Cardiac fibroblast (primary cell): ENCODE results near the gene ULK3.
A peak's percentile ranks its signal among the peaks of the same experiment; 100 is the strongest.

Source experiments
- DNase-seq, 2 donors: peaks; one replicate each; pipeline versions ENCODE4 v3.0.0 to v3.0.0-alpha.2; 2010; ENCODE audit warnings: low read depth in 2 of 2
- H3K4me3 ChIP-seq, 2 donors: replicated peaks in 1 of 2; 1 replicate in 1 of 2; 2 replicates in 1 of 2; pipeline ENCODE4 v1.5.1; 2011; ENCODE audit warnings: low read depth in 2 of 2, low read length in 2 of 2, mild to moderate bottlenecking in 2 of 2, moderate library complexity in 1 of 2
- CTCF ChIP-seq: IDR thresholded peaks from one replicate; pipeline ENCODE4 v1.5.1; 2011; ENCODE audit warnings: low read depth, mild to moderate bottlenecking, low read length, inconsistent platforms

ULK3 gene

GRCh38 chr15:74809242-74809641 is 33.7 kb downstream of the ULK3 start:
- no peak overlapping the region for H3K4me3 ChIP-seq
- DNase-seq = no peak
- TF ChIP-seq CTCF = no peak

GRCh38 chr15:74808840-74809229 is 34.1 kb downstream of the ULK3 start:
- H3K4me3 ChIP-seq = no peak overlapping the region
- no peak for TF ChIP-seq CTCF
- no peak for DNase-seq

GRCh38 chr15:74808078-74808839 is 34.7 kb downstream of the ULK3 start:
- peak in 1 of 2 donors; percentile 23 for DNase-seq
- H3K4me3 ChIP-seq = no peak overlapping the region
- TF ChIP-seq CTCF = no peak

- no peak for DNase-seq
- no peak for TF ChIP-seq CTCF
- no peak overlapping the region for H3K4me3 ChIP-seq
Measured at GRCh38 chr15:74807282-74807681, 35.7 kb downstream of the ULK3 start.

GRCh38 chr15:74804935-74805334 is 38.0 kb downstream of the ULK3 start:
- no peak for DNase-seq
- no peak for TF ChIP-seq CTCF
- no peak overlapping the region for H3K4me3 ChIP-seq

- no peak overlapping the region for H3K4me3 ChIP-seq
Measured at GRCh38 chr15:74802862-74803447, 40.0 kb downstream of the ULK3 start.

More at GRCh38 chr15:74802862-74803447, 40.0 kb downstream of the ULK3 start:
- no peak for TF ChIP-seq CTCF
- no peak for DNase-seq
